Posterior vena cava (tissue), 2 donors: ENCODE data around the gene GRID2. TPM values are rescaled to one million over a fixed set of nuclear protein-coding genes. Genes with fewer than 3 reads are reported as not detected.
"Not testable (repeated sequence)": the region's sequence is repeated elsewhere in the genome, so short reads cannot be mapped to it uniquely, and the experiment has no call there.

Experiments used
- DNase-seq: peaks from one replicate; pipeline ENCODE4 v3.0.0-alpha.2; 2020; ENCODE audit warnings: low spot score
- intact Hi-C, 2 donors: fragments of 100-400 bp; cut with DNase I; formaldehyde crosslinking; loops; one replicate each; pipeline versions ENCODE4 v1.14.1 to v1.14.2; 2022 to 2023
- total RNA-seq, 2 donors: library from RNA; stranded (reverse); fragmentation: NEBNext Ultra II Directional; extraction: Animal tissue kit (Norgen Biotek cat#: 25700); gene quantifications; one replicate each; pipeline ENCODE4 v1.2.1, GENCODE V29; 2021
- donor health status: DM: yes; HTN: yes; CAD: no.
- donor health status: DM: yes; HTN: yes; CAD: no.

GRID2 gene
- total RNA-seq, 2 donors from 2014 or later: 0.38 TPM; not detected in 1

- no peak for DNase-seq
- intact Hi-C loops: loop anchor here in 1 of 2 donors (10.0 kb wide), 1 partner anchor 824 kb away; no protein-coding TSS in a partner anchor
These were observed 1354.7 kb downstream of the GRID2 start for GRCh38 chr4:93658443-93658842.

GRCh38 chr4:93659629-93660028 is 1355.9 kb downstream of the GRID2 start:
- no peak for DNase-seq
- intact Hi-C loops: loop anchor here in 1 of 2 donors (10.0 kb wide), 1 partner anchor 825 kb away; no protein-coding TSS in a partner anchor

- intact Hi-C loops: no loop called here
- DNase-seq: no peak
These were observed 1356.3 kb downstream of the GRID2 start for GRCh38 chr4:93660036-93660435.

DNA sequence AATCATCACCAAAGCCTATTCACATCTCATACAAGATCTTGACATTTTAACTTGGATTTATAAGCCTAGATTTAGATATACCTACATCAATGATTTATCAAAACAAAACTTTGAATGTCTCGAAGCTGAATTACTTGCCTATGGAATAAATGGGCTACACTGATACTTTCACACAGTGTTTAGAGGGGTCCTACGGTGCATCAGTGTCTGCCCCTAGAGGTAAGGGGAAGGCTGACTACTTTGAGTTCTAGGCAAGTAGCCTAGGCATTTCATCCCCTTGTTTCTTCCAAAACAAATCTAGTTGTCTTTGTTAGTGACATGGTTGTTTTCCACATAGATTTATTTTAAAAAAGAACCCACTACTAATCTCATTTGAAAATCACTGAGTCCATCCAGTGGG is 1366.7 kb downstream of the GRID2 start:
- DNase-seq: no peak
- intact Hi-C loops: no loop called here

DNA sequence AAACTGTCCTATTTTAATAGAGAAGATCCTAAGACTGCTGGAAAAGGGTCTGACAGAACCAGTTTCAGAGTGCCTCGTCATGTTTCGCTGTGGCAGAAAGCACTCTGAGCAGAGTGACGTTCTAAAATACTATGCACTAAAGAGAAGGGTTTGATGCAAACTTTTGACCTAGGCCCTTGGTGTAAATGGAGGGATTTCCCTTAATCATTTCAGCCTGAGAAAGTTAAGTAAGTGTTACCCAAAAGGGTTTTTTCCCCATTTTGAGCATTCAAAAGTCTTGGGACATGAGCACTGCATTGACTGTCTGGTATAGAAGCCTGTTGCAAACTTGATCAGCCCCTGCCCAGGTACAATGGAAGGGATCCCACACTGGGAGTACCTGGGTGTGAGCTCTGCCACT is 1367.3 kb downstream of the GRID2 start:
- no peak for DNase-seq
- intact Hi-C loops: no loop called here

GRCh38 chr4:93676937-93677336 is 1373.2 kb downstream of the GRID2 start:
- intact Hi-C loops: not testable (repeated sequence)

DNA sequence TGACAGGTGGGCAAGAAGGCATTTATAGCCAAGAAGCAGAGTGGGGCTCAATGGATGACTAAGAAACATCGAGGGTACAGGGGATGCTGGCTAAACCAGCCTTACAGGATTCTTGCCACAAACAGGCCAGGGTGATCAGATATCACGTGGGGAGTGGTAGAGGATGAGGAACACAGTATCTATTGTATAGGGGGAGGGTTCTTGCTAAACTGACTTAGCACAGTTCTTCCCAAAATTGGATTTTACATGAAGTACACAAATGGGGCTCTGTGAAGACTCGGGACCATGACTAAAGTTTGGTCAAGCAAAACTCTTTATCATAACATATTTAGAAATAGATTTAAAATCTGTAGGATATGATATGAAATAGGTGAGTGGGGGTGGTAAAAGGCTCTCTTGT is 1380.8 kb downstream of the GRID2 start:
- no peak for DNase-seq
- intact Hi-C loops: no loop called here

More at GRCh38 chr4:93676937-93677336, 1373.2 kb downstream of the GRID2 start:
- DNase-seq: not testable (repeated sequence)

DNA sequence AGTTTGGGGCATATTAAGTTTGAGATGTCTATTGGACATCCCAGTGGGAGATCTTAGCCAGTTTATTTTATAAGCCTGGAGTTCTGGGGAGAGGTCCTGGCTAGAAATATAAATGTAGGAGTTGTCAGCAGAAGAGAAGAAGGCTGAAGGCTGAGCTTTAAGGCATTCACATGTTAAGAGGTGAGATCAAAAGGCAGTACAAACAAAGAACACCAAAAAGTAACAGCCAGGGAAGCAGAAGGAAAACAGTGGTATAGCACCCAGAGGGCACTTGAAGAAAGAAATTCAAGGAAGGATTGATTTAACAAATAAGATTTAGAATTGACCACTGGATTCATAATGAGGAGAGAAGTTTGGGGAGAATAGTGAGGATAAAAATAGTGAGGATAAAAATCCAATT is 1383.5 kb downstream of the GRID2 start:
- DNase-seq: no peak
- intact Hi-C loops: no loop called here

GRCh38 chr4:93688978-93689377 is 1385.2 kb downstream of the GRID2 start:
- no peak for DNase-seq
- intact Hi-C loops: no loop called here

- DNase-seq: no peak
- intact Hi-C loops: no loop called here
These were observed 1389.4 kb downstream of the GRID2 start for GRCh38 chr4:93693141-93693540.

DNA sequence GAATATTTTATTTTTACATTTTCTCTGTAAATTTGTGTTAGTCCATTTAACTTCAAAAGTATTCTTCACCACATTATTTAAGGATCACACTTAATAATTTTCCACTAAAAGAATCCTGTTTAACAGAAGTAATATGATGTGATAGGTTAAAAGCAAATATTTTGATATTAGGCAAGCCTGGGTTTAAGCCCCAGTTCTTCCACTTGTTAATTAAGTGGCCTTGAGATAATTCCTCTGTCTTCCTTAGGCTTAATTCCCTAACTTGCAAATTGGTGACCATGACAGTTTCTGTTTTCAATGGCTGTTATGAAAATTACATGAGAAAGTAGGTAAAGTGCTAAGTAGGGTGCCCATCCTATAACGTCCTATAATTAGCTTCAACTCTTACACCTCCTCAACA is 1394.9 kb downstream of the GRID2 start:
- intact Hi-C loops: no loop called here
- no peak for DNase-seq

DNA sequence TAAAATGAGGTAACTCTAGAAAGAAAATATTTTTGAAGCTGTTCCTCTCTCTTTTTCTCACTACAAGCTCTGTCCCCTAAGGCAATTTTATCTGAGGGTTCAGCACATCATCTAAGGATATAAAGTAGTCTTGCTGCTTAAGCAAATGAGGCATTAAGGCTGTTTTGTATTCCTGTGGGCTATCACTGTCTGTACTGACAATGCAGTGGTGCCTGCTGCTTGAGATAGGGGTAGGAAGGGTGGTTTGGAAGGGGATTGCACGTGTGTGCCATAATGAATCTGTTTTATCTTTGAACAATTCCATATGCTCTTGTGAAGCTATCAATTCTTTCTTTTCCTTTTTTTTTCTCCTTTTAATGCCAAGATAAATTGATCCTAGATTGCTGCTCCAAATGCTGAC is 1396.8 kb downstream of the GRID2 start:
- DNase-seq: no peak
- intact Hi-C loops: no loop called here

DNA sequence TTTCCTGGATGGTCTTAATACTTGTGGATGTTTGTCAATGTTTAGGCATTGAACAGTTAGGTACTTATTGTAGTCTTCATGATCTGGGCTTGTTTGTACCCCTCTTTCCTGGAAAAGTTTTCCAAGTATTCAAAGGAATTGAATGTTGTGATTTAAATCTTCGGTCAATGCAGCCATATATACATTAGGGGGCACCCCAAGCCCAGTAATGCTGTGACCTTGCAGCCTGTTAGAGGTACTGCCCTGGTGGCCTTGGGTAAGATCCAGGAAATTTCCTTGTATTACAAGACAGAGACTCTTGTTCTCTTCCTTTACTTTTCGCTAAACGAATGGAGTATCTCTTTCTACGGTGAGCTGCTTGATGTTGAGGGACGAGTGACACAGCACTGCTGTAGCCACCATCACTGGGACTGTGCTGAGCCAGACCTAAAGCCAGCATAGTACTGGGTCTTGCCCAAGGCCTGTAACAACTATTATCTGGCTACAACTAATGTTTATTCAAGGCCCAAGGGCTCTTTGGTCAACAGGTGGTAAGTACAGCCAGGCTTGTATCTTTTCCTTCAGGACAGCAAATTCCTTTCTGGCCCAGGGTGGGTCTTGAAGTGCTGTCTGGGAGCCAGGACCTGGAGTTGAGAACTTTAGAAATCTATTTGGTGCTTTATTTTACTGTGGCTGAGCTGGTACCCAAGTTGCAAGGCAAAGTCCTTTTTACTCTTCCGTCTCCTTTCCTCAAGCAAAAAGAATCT is 1406.5 kb downstream of the GRID2 start:
- intact Hi-C loops: no loop called here
- DNase-seq: no peak

DNA sequence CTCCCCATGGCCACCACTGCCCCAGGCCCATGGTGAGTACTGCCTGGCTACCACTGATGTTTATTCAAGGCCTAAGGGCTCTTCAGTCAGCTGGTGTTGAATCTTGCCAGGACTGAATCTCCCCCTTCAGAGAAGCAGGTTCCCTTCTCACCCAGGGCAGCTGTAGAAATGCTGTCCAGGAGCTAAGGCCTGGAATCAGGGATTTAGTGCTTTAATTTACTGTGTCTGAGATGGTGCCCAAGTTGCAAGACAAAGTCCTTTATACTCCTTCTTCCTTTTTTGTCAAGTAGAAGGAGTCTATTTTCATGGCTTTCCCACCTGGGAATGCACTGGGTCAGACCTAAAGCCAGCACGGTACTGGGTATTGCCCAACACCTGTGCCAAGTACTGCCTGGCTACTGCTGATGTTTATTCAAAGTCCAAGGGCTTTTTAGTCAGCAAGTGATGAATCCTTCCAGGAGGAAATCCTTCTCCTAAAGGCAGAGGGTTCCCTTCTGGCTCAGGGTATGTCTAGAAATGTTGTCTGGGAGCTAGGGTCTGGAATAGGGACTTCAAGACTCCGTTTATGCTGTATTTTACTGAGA is 1407.2 kb downstream of the GRID2 start:
- DNase-seq: no peak
- intact Hi-C loops: no loop called here

DNA sequence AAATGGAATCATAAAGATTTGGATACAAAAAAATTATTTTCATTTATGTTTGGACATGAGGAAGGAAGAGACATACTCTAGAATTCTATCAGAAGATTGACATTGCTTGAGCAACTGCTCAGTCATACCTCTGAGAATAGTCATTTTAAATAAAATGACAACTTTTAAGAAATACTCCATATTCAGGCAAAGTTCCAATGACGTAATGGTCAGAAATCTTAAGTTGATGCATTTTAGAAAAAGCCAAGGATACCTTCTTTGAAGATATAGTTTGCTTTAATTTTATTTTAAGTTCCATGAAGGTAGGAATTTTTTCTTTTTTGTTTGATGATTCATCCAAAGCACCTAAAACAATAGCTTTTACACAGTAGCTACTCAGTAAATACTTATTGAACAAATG is 1414.5 kb downstream of the GRID2 start:
- intact Hi-C loops: no loop called here
- no peak for DNase-seq

- no peak for DNase-seq
- intact Hi-C loops: no loop called here
These were observed 1415.8 kb downstream of the GRID2 start for GRCh38 chr4:93719552-93719951.

DNA sequence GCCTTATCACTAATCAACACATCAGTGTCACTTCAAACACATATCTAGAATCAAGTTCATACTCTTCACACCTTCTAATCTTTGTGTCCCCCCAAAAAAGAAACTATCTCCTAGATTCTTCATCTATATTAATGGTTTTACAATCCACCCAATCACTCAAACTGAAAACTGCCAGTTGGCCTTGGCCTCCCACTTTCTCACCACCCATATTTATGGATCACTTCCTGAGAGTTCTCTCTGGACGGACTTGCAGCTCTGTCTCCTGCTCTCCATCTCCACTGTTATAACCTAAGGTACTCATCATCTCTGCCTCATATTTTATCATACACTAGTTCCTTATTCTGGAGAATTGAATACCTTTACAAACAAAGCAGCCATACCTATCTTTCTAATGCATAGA is 1418.7 kb downstream of the GRID2 start:
- DNase-seq: no peak
- intact Hi-C loops: no loop called here

GRCh38 chr4:93730251-93730650 is 1426.5 kb downstream of the GRID2 start:
- no peak for DNase-seq
- intact Hi-C loops: loop anchor here in 1 of 2 donors (2.0 kb wide), 1 partner anchor 23 kb away; no protein-coding TSS in a partner anchor

DNA sequence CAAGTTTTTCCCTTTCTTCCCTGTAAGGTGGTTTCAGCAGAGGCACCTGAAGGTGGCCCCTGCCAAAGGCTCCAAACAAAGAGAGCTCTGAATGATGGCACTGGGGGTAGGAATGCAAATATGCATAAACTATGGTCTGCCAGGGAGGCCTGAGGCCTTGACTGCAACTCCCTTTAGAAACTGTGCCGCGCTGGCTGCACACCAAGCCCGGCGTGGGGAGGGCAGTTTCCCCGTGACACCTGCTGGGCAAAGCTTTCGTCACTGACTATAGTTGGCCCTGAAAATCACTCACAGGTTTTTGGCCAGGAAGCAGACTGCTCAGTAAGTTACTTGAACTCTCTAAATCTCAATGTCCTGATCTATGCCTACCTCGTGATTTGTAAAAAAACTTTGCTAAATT is 1427.0 kb downstream of the GRID2 start:
- intact Hi-C loops: loop anchor here in 1 of 2 donors (2.0 kb wide), 1 partner anchor 22 kb away; no protein-coding TSS in a partner anchor

DNA sequence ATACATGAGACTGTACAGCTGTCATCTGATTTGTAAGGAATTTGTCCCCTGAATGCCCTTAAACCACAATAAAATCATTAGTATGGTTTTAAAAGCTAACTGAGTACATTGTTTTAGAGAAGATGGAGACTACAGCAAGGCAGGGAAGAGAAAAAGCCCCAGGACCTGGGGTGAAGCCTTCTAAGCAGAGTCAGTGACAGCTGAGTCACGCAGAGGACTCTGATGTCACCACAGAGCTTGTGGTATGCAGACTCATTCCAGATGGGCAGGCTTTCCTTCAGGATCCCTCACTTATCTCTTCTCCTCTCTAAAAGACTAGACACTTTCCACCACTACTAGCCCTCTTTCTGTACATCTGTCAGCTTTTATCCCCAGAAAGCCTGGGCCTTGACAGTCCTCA is 1427.7 kb downstream of the GRID2 start:
- intact Hi-C loops: loop anchor here in 1 of 2 donors (2.0 kb wide), 1 partner anchor 21 kb away; no protein-coding TSS in a partner anchor
- DNase-seq: no peak

More for the DNA sequence above, 1427.0 kb downstream of the GRID2 start:
- no peak for DNase-seq

DNA sequence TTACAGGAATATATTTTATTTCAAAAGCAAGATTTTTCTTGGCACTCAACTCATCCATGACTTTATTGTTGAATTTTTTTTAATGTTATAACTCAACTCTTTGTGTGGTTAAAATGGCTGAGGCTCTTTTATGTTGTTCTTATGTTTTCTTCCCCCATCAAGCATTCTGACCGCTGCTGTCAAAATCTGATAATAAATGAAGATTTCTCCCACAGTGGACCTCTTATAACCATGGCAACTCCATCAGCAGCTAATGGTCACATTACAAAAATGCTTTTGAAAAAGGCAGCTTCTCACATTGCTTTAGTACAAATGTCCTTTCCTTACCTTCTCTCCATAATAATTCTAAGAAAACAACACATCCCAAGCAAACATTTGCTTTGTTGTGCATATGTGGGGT is 1428.7 kb downstream of the GRID2 start:
- intact Hi-C loops: no loop called here

More for the DNA sequence above, 1428.7 kb downstream of the GRID2 start:
- DNase-seq: no peak
